Activated CD8-positive, alpha-beta memory T cell treated with anti-CD3 and anti-CD28 coated beads for 24 hours (primary cell): Measurements from ENCODE around the gene EXOC6.

Experiments used
- DNase-seq: peaks from one replicate; pipeline ENCODE4 v3.0.0-alpha.2; 2020

EXOC6 gene

DNA sequence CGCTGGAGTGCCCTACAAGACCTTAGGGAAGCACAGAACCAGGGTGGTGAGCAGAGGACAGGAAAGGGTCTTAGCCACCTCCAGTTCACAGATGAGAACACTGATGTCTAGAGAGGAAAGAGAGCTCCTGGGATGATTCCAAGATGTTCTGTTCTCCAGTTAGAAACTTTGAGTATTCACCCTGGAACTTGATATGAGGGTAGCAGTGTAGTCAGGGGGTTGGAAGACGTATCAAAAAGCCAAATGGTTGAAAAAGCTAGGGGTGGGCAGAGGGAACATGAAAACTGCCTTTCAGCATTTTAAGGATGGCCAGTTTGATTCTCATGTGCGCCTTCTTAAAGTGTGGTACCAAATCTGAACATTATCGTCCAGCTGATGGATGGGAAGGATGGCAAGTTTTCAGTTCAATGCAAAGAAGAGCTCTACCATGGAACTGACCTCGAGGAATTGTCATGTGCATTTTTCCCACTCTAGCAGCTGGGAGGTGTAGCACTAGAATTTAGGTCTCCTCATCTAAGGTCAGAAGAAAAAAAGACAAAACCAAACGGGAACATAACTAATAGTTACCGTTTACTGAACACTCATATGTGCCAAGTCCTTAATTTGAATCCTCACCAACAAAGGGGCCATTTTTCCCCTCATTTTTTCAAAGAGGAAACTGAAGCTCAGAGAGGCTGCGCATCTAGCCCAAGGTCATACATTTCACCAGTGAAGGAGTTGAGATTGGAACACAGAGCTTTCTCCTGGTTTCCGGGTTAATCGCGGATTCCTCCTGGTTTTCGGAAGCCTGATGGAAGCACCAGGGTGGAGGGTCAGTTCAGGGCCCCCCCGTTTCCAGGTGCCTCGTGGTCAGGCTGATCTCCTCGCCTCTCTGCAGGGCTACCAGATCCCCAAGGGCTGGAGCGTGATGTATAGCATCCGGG lies 219.4 kb downstream of the EXOC6 start:
- no peak for DNase-seq

GRCh38 chr10:93068411-93069244 lies 220.3 kb downstream of the EXOC6 start:
- no peak for DNase-seq

GRCh38 chr10:93069245-93069561 lies 220.9 kb downstream of the EXOC6 start:
- DNase-seq, result no peak

- no peak for DNase-seq
Measured at GRCh38 chr10:93070378-93071176, 222.3 kb downstream of the EXOC6 start.

- no peak for DNase-seq
Measured at GRCh38 chr10:93071177-93071472, 222.8 kb downstream of the EXOC6 start.

DNA sequence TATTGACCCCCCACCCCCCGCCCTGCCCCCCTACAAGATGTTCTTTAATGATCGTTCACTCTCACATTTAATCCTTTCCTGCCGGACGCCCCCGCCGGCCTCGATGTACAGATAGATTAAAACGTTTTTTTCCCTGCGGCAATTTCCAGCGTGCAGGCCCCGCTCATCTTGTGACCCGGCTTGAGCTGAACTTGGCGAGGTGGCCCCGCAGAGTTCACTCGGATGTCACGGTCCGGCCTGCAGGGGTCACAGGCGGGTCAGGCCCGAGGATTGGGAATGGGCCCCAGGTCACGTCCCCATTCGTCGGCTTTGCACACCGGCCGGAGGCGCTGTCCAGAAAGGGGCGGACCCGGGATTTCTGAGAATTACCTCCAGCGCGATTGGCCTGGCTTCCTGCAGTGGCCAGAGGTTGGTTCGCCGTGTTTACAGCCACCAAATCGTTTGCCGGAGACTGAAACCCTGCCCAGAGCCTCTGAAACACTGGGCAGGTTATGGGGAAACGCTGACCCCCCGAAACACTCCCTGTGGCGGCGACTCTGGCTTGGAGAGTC lies 223.4 kb downstream of the EXOC6 start:
- no peak for DNase-seq

DNA sequence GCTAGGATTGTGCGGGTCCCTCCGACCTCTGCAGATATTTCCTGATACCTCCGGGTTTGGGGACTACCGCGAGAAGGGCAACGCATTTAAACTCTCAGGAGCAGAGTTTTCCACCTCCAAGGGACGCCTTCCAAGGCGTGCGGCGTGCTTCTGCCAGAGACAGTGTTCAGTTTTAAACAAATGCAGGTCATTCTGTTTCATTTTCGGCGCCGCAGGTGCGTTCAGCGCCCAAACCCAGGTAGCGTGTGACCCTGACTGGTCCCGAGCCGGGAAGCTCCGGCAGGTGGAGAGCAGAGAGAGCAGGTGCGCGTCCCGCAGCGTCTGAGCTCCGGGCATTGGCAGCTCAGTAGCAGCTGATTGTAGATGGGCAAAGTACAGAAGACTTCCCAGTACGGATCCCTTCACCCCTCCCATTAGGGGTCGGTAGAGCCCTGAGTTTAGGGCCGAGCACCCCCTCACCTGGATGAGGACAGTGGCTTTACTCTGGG lies 223.9 kb downstream of the EXOC6 start:
- DNase-seq, result peak; percentile 60

GRCh38 chr10:93072713-93073538 lies 224.6 kb downstream of the EXOC6 start:
- DNase-seq, result peak; percentile 68

GRCh38 chr10:93073539-93074146 lies 225.3 kb downstream of the EXOC6 start, which contains the start of gene CYP26A1:
CYP26A1 (plus strand) TSS chr10:93073893; CDS start chr10:93073935, 42 bp downstream.
- DNase-seq, result peak; percentile 62

DNA sequence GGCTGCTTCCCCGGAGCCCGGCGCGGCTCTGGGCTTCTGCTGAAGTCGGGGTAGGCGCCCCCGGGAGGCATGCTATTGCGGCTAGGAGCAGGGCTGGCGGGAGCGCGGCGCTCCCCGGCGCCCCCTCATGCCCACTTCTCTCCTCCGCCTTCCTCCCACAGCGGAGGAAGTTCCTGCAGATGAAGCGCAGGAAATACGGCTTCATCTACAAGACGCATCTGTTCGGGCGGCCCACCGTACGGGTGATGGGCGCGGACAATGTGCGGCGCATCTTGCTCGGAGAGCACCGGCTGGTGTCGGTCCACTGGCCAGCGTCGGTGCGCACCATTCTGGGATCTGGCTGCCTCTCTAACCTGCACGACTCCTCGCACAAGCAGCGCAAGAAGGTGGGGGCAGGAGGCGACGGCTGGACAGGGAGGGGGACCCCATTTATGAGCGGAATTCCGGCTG lies 225.9 kb downstream of the EXOC6 start:
- no peak for DNase-seq

GRCh38 chr10:93074597-93075368 lies 226.5 kb downstream of the EXOC6 start:
- DNase-seq, result peak; percentile 65

DNA sequence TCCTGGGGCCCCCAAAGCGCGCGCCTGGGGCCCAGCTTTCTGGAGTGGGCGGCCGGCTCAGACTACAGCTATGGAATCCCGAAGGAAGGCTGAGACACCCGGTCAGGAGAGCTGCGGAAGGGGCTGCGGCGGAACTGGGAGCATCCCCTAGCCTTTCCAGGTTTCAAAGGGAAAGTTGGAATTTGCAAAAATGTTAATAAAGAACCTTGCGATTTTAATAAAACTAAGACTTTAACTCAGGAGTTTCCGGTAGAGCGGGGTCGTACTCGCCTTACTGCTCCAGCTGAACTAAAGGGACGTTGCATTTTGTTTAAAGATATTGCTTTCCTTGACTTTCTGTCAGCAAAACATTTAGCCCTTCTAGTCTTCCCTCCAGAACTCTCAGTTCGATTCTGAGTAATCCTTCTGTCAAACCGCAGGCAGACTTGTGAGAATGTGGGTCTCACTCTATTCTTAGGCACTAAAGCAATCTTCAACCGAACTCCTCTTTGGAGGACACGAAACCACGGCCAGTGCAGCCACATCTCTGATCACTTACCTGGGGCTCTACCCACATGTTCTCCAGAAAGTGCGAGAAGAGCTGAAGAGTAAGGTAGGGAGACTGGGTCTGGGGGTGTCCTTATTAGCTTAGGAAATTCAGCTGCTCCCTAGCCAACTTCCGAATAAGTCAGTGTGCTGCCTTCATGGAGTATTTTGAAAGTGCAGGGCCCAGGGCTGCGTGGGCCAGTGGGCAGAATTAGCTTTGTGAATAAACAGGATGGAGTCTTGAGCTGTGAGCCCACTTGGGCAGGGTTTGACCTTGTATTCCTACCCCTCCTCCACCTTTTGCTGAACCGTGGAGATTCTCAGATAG lies 227.3 kb downstream of the EXOC6 start:
- no peak for DNase-seq

DNA sequence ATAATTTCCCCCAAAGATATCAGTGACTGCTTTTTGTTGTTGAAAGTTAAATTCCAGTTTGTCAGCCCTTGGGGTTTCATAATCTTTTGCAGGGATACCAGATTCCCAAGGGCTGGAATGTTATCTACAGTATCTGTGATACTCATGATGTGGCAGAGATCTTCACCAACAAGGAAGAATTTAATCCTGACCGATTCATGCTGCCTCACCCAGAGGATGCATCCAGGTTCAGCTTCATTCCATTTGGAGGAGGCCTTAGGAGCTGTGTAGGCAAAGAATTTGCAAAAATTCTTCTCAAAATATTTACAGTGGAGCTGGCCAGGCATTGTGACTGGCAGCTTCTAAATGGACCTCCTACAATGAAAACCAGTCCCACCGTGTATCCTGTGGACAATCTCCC lies 228.6 kb downstream of the EXOC6 start:
- no peak for DNase-seq

DNA sequence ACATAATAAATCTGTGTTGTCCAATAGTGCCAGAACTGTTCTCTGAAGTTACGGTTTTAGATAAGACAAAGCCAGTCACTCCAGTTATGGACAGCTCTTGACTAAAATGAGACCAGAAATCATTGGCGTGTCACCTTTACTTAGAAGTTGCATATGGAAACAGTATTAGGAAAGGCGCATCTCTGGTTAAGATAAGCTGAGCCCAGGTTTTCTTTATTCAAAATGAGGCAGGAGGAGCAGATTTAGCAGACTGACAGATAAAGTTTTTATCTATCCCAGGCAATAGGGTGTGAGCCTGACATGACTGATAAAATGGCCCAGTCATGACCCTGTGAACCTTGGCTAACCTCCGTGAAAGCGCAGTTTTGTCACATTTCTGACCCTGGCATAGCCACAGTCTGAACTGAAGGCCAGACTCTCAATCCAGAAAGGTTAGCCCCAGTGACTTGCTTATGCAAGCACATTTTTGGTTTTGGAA lies 229.6 kb downstream of the EXOC6 start:
- no peak for DNase-seq

- DNase-seq, result no peak
Measured at GRCh38 chr10:93079663-93080349, 231.5 kb downstream of the EXOC6 start.

GRCh38 chr10:93080350-93081046 lies 232.2 kb downstream of the EXOC6 start:
- peak; percentile 79 for DNase-seq

DNA sequence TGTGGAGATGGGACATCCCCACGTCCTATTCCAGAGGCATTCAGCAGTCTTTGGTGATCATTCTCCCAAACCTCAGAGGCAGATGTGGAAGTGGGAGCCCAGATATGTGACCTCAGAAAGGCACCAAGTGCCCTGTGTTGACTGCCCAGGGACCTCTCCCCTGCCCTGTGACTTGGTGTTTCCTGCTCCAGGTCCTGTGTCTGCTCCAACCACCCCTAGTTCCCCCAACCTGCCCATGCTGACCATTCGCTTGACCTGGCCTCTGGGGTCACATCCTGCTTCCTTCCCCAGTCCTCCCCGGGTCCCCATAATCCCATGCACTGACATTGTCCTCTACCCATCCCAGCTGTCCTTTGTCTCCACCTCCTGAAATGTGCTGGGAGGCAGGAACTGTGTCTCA lies 233.0 kb downstream of the EXOC6 start:
- DNase-seq, result peak; percentile 32

GRCh38 chr10:93081834-93082233 lies 233.5 kb downstream of the EXOC6 start:
- peak; percentile 26 for DNase-seq
